Astrocyte of the cerebellum (primary cell): ENCODE measurements around the gene ACP7.

ENCODE experiments used
- DNase-seq: peaks from one replicate; pipeline ENCODE4 v3.0.0-alpha.2; 2011; ENCODE audit warnings: low read depth
- H3K4me3 ChIP-seq: 2 replicates; pipeline ENCODE4 v1.5.1; 2011; ENCODE audit warnings: mild to moderate bottlenecking, low read depth, low read length, moderate library complexity
- in situ Hi-C: cut with HindIII; loops from 2 replicates; pipeline ENCODE4 v1.10.0; 2017; ENCODE audit warnings: low sequenced_read_pairs
- TF ChIP-seq, protein P1 (sequence below): IDR thresholded peaks from 2 replicates; pipeline ENCODE4 v1.5.1; 2012; ENCODE audit warnings: low read length, low read depth, moderate library complexity, mild to moderate bottlenecking; ENCODE audit errors: missing control alignments

Gene ACP7

DNA sequence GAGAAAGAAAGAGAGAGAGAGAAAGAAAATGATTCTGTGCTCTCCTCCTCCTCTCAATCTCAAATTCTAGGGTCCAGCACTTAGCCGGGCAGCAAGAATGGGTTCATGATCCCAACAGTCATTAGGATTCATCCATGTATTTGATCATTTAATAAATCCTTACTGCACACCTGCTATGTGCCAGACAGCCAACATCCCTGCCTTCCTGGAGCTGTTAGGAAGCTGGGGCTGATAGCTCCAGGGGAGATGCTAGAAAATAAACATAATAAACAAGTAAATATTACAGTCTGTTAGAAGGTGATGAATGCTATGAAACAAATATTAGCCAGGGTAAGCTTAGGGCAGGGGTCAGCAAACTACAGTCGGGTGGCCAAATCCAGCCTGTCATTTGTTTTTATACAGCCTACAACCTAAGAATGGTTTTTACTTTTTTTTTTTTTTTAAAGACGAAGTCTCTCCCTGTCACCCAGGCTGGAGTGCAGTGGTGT, 9.9 kb upstream of the ACP7 start:
- in situ Hi-C loops: no loop called here

GRCh38 chr19:39074942-39075341, 9.2 kb upstream of the ACP7 start:
- no peak overlapping the region for H3K4me3 ChIP-seq
- in situ Hi-C loops: no loop called here
- no peak for DNase-seq
- TF ChIP-seq, protein P1, sequence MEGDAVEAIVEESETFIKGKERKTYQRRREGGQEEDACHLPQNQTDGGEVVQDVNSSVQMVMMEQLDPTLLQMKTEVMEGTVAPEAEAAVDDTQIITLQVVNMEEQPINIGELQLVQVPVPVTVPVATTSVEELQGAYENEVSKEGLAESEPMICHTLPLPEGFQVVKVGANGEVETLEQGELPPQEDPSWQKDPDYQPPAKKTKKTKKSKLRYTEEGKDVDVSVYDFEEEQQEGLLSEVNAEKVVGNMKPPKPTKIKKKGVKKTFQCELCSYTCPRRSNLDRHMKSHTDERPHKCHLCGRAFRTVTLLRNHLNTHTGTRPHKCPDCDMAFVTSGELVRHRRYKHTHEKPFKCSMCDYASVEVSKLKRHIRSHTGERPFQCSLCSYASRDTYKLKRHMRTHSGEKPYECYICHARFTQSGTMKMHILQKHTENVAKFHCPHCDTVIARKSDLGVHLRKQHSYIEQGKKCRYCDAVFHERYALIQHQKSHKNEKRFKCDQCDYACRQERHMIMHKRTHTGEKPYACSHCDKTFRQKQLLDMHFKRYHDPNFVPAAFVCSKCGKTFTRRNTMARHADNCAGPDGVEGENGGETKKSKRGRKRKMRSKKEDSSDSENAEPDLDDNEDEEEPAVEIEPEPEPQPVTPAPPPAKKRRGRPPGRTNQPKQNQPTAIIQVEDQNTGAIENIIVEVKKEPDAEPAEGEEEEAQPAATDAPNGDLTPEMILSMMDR: no peak

More for the DNA sequence above, 9.9 kb upstream of the ACP7 start:
- no peak overlapping the region for H3K4me3 ChIP-seq
- TF ChIP-seq, protein P1: no peak
- DNase-seq: no peak

DNA sequence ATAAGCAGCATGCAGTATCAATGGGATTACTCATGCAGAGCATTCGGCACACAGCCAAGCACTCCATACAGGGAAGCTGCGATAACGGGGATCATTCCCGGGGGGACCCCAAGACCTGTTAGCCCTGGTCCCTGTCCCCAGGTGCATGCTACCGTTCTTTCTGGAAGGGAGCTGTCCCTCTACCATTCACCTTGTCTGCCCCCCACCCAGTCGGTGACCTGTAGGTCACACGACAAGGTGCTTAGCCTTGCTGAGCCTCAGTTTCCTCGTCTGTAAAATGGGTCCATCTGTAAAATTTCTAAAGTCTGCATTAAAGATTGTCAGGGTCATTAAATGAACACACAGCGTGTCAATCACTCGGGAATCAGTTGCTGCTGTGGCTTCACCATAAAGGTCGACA, 6.8 kb upstream of the ACP7 start:
- in situ Hi-C loops: no loop called here
- TF ChIP-seq, protein P1: no peak
- H3K4me3 ChIP-seq: no peak overlapping the region
- no peak for DNase-seq

DNA sequence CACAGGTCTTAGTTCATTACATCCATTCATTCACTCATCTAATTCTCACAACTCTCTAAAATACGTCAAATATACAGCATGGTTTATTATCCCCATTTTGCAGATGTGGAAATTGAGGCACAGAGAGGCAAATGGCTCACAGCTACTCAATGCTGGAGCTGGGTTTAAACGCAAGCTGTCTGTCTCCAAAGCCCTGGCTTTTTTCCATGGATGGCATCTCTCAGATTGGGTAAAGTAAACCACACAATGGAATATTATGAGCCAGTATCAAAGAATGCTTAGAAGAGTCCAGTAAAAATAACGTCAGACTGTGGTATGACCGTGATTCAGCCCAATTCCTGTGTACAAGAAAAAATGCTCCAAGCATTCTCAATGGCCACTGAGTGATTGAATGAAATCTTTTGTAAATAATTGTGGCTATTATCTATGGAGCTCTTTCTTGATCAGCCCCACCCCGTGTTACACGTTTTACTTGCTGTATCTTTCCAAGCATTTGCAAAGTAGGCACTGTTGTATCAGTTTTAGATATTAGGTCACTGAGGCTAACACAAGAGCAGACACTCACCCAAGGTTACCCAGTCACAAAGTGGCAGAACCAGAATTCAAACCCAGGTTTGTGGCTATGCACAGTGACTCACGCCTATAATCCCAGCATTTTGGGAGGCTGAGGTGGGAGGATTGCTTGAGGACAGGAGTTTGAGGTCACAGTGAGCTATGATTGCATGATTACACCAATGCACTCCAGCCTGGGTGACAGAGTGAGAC, 5.5 kb upstream of the ACP7 start:
- peak; percentile 97 for DNase-seq
- in situ Hi-C loops: no loop called here
- H3K4me3 ChIP-seq: no peak overlapping the region
- TF ChIP-seq, protein P1: no peak

DNA sequence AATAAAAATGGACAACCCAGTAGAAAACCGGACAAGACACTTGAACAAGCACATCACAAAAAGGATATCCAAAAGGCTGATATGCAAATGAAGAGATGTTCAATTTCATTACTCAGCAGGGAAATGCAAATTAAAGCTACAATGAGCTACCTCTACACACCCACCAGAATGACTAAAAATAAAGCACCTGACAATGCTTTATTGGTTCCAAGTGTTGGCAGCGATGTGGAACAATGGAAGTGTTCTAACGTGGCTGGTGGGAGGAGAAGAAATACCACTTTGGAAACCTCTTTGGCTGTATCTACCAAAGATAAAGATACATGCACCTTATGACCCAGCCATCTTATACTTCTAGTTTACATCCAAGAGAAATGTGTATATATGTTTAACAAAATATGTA, 3.7 kb upstream of the ACP7 start:
- DNase-seq: no peak
- no peak overlapping the region for H3K4me3 ChIP-seq
- in situ Hi-C loops: no loop called here
- TF ChIP-seq, protein P1: no peak

DNA sequence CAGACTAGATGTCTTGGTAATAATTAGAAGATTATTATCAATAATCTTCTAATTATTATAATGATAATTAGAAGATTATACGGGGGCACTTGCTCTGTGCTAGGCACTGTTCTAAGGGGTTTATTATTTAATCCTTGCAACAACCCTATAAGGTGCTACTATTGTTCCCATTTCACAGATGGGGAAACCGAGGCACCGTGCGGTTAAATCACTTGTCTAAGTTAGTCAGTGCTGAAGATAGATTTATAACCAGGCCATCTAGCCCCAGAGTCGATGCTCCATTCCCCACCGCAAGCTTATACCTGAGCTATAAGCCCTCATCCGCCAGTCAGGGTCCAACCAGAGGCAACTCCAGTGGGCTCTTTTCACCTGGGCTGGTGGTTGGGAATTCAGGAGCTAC, 2.0 kb upstream of the ACP7 start:
- DNase-seq: no peak
- TF ChIP-seq, protein P1: no peak
- H3K4me3 ChIP-seq: no peak overlapping the region
- in situ Hi-C loops: no loop called here
